GM12864 (cell line): ENCODE results near the gene NKD1.

Experiments used
- DNase-seq: peaks from one replicate; pipeline ENCODE4 v3.0.0-alpha.2; 2011; ENCODE audit warnings: low read depth
- H3K4me3 ChIP-seq: 2 replicates; pipeline ENCODE4 v1.5.1; 2011; ENCODE audit warnings: mild to moderate bottlenecking, low read depth, low read length, control low read depth
- CTCF ChIP-seq: IDR thresholded peaks from 2 replicates; pipeline ENCODE4 v1.5.1; 2011; ENCODE audit warnings: low read depth, mild to moderate bottlenecking, moderate library complexity, low read length, control low read depth, inconsistent platforms; ENCODE audit errors: missing control alignments

NKD1 gene

DNA sequence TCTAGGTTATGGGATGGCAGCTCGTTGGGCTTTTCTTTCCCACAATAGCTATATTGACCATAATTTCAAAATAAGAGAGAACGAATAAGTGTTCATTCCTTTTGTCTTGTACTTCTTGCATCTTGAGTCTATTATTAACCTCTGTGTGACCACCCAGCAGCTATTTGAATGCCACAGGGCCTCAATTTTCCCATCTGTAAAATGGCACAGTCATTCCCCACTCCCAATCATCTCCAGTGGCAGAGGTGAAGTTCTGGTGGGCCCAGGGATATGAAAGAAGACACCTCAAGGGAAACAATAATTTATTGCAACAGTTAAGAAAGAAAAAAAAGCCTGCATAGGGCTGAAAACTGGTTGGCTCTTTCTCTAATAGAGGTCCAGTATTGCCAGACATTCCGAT lies 28.6 kb upstream of the NKD1 start:
- DNase-seq: no peak
- no peak overlapping the region for H3K4me3 ChIP-seq
- TF ChIP-seq CTCF: no peak

DNA sequence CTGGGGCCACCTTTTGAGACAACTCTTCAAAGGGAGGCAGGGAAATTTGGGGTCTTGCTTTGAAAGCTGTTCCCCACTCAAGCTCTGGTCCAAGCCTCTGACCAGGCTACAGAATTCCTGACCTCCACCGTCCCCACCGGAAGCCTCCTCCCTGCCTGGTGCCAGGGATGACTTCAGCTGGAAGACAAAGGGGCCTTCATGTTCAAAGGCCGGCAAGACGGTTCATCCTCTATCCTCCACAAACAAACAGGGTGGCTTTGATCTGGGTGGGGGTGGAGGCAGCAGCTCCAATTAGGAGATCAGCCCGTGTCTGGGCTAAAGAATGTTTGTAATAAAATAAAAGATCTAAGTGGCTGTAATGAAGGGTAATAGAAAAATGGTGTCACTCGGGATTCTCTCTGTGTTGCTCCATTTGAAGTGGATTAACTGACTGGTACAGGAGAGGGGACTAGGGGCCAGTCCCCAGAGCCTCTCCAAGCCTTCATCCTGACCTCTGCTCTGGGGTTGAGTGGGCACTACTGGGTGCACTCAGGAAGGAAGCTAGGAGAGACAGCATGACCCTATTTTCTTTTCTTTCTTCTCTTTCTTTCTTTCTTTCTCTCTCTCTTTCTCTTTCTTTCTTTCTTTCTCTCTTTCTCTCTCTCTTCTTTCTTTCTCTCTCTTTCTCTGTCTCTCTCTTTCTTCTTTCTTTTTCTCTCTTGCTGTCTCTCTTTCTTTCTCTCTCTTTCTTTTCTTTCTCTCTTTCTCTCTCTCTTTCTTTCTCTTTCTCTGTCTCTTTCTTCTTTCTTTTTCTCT lies 27.5 kb upstream of the NKD1 start:
- no peak overlapping the region for H3K4me3 ChIP-seq
- no peak for DNase-seq
- no peak for TF ChIP-seq CTCF

DNA sequence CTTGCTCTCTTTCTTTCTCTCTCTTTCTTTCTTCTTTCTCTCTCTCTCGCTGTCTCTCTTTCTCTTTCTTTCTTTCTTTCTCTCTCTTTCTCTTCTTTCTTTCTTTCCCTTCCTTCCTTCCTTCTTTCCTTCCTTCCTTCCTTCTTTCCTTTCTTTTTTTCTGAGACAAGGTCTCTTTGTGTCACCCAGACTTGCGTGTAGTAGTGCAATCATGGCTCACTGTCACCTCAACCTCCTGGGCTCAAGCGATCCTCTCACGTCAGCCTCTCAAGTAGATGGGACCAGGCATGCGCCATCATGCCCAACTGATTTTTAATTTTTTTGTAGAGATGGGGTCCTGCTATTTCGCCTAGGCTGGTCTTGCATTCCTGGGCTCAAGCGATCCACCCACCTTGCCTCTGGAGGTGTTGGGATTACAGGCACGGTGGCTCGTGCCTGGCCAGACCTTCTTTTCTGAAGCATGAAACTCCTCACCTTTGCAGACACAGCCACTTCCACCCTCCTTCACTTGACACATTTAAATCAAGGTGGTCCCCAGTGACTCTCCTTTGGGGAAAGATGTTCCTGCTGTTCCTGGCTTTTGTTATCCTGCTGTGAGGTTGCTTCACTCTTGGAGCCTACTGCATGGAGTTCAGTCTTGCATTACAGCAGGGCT lies 26.8 kb upstream of the NKD1 start:
- no peak for TF ChIP-seq CTCF
- no peak for DNase-seq
- H3K4me3 ChIP-seq: no peak overlapping the region

DNA sequence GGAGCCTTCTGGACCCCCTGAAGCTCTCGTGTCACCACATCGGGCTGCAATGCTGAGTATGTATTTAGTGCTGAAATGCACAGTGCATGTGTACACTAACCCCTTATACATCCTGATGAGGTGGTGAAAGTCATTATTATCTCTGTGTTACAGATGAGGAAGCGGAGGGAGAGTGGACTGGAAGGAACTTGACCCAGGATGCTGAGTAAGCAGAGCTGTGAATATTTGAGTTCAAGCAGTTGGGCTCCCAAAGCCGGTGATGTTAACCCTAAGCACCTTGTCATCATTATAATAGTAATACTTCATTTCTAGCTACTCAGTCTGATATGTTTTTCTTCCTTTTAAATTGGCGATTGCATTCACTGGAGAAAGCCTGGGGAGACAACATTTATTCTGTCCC lies 25.9 kb upstream of the NKD1 start:
- DNase-seq: no peak
- TF ChIP-seq CTCF: no peak

DNA sequence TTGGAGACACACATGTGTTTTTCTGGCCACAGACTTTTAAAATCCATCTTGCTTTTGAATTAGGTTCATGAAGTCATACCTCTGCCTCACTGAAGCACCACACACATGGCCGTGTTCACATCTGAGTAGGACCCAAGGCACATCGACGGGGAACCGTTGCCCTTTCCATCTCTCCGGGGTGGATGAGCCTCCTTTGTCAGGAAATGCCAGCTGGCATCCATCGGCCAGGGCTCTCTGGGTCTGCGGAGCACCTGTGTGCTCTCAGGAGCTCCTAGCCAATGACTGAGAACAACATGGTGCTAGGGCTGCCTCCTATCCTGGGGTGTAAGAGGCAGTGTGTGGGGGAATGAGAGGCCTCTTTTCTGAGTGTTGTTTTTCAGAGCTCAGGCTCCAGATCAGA lies 24.5 kb upstream of the NKD1 start:
- no peak overlapping the region for H3K4me3 ChIP-seq
- no peak for DNase-seq
- TF ChIP-seq CTCF: no peak

More for the DNA sequence above, 25.9 kb upstream of the NKD1 start:
- no peak overlapping the region for H3K4me3 ChIP-seq

DNA sequence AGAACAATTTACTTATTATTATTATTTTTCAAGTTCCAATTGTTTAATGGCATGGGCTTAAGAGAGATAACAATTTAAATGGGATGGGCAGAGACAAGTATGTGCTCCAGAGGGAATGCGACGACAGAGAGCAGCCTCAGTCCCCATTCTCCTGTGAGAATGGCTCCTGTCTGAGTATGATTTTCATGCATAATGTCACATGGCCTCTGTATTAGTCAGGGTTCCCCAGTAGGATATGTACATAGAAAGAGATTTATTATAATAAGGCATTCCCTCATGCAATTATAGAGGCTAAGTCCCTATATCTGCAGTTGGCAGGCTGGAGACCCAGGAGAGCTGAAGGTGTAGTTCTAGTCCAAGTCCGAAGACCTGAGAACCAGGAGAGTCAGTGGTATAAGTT lies 22.9 kb upstream of the NKD1 start:
- no peak overlapping the region for H3K4me3 ChIP-seq
- no peak for TF ChIP-seq CTCF
- no peak for DNase-seq
